Measurements from ENCODE around the gene SLAMF8.

The SLAMF8 gene

DNA sequence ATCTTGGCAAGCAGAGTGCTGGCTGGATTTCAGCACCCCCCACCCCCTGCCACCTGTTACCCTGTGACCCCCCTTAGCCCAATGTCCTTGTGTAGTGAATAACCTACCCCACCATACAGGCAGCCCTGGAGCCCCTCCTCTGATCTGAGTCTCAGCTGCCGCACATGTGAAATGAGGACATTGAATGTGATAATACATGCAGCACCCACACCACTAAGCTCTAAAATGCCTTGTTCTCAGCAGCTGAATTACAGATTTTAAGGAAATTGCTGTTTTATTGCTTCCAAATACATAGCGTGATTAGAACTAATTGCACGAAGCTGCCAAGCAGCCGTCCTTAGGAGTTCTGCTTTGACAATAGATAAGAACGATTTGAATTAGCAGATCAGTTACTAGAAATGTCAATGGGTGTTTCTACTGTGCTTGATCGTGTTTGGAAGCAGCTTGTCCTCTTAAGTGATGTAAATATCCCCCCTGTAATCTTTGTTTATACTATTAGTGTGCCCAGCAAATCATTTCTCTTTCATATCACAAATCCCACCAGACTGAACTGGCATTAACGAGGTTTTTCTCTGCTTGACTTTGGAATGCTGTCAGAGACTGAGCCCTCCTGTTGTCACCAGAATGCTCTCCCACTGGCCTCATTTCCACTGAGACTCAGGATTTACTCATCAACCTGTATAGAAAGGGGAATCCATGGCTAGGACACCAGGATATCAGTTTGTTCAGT, 4.9 kb downstream of the SLAMF8 start:
- no peak for DNase-seq (ENCODE audit: low spot score)
- H3K27ac ChIP-seq = no peak overlapping the region
- CTCF ChIA-PET = interaction anchor here (0.5 to 1.6 kb wide), 2 partner anchors 33 to 173 kb away, joined by 5 to 6 read pairs; no protein-coding TSS in a partner anchor
- POLR2A ChIA-PET (ENCODE audit: low non-redundant PET) = no interaction called here
- TF ChIP-seq, protein P1, sequence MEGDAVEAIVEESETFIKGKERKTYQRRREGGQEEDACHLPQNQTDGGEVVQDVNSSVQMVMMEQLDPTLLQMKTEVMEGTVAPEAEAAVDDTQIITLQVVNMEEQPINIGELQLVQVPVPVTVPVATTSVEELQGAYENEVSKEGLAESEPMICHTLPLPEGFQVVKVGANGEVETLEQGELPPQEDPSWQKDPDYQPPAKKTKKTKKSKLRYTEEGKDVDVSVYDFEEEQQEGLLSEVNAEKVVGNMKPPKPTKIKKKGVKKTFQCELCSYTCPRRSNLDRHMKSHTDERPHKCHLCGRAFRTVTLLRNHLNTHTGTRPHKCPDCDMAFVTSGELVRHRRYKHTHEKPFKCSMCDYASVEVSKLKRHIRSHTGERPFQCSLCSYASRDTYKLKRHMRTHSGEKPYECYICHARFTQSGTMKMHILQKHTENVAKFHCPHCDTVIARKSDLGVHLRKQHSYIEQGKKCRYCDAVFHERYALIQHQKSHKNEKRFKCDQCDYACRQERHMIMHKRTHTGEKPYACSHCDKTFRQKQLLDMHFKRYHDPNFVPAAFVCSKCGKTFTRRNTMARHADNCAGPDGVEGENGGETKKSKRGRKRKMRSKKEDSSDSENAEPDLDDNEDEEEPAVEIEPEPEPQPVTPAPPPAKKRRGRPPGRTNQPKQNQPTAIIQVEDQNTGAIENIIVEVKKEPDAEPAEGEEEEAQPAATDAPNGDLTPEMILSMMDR (conservative IDR thresholded peaks at IDR 0.05; ENCODE audit: low read depth) = no peak

DNA sequence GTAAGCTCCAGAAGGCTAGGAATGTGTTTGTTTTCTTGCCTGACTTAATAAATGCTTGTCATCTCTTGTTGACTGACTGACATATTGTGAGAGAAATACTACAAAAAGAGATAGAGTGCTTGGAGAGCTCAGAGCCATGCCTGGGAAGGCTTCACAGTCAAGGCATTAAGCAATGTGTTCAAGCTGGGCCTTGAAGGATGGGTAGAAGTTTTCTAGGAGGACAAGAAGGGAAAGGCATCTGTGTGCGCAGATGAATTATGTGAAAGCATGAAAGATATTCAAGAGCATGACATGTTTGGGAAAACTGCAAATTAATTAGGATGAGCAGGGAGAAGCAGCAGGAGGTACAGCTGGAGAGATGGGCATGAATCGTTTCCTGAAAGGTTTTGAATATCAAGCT, 5.6 kb downstream of the SLAMF8 start:
- ChIA-PET POLR2A (ENCODE audit: low non-redundant PET) (no interaction called here), CTCF (interaction anchor here (0.5 to 1.6 kb wide), 2 partner anchors 33 to 172 kb away, joined by 5 to 6 read pairs; no protein-coding TSS in a partner anchor)
- H3K27ac ChIP-seq = no peak overlapping the region
- DNase-seq (ENCODE audit: low spot score) = no peak
- TF ChIP-seq, protein P1 (conservative IDR thresholded peaks at IDR 0.05; ENCODE audit: low read depth) = no peak

DNA sequence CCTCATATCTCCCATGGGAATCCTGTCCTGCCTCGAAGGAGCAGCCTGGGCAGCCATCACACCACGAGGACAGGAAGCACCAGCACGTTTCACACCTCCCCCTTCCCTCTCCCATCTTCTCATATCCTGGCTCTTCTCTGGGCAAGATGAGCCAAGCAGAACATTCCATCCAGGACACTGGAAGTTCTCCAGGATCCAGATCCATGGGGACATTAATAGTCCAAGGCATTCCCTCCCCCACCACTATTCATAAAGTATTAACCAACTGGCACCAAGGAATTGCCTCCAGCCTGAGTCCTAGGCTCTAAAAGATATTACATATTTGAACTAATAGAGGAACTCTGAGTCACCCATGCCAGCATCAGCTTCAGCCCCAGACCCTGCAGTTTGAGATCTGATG, 8.7 kb downstream of the SLAMF8 start:
- ChIA-PET CTCF (interaction anchor here (0.6 kb wide), 1 partner anchor 54 kb away, joined by 3 read pairs; no protein-coding TSS in a partner anchor), POLR2A (ENCODE audit: low non-redundant PET) (no interaction called here)
- TF ChIP-seq, protein P1 (conservative IDR thresholded peaks at IDR 0.05; ENCODE audit: low read depth) = no peak
- no peak overlapping the region for H3K27ac ChIP-seq
- no peak for DNase-seq (ENCODE audit: low spot score)

DNA sequence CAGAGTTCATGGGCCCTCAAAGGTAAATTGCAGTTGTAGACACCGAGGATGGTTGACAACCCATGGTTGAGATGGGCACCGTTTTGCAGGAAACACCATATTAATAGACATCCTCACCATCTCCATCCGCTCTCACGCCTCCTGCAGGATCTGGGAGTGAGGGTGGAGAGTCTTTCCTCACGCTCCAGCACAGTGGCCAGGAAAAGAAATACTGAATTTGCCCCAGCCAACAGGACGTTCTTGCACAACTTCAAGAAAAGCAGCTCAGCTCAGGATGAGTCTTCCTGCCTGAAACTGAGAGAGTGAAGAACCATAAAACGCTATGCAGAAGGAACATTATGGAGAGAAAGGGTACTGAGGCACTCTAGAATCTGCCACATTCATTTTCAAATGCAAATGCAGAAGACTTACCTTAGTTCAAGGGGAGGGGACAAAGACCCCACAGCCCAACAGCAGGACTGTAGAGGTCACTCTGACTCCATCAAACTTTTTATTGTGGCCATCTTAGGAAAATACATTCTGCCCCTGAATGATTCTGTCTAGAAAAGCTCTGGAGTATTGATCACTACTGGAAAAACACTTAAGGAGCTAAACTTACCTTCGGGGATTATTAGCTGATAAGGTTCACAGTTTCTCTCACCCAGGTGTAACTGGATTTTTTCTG, 9.3 kb downstream of the SLAMF8 start:
- ChIA-PET POLR2A (ENCODE audit: low non-redundant PET) (no interaction called here), CTCF (interaction anchor here (0.6 kb wide), 2 partner anchors 54 to 56 kb away, joined by 3 to 4 read pairs; no protein-coding TSS in a partner anchor)
- no peak for DNase-seq (ENCODE audit: low spot score)
- TF ChIP-seq, protein P1 (conservative IDR thresholded peaks at IDR 0.05; ENCODE audit: low read depth) = no peak
- H3K27ac ChIP-seq = no peak overlapping the region

DNA sequence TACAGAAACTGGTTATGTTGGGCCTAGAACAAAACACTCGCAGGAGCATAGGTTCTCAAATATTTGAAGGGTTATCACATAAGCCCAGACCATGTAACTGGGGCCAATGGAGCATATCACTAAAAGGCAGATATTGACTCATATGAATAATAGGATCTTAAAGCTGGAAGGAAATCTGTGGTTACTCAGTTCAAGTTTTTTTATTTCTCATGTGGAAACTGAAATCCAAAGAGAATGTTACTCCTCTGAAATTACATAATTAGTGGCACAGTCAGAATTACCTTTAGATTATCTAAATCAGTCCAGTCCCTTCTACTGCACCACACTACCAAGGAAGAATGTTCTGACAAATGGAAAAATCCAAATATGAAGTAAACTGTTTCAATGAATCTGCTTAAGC, 12.0 kb downstream of the SLAMF8 start:
- H3K27ac ChIP-seq = no peak overlapping the region
- DNase-seq (ENCODE audit: low spot score) = no peak
- TF ChIP-seq, protein P1 (conservative IDR thresholded peaks at IDR 0.05; ENCODE audit: low read depth) = no peak
- ChIA-PET POLR2A (ENCODE audit: low non-redundant PET) (no interaction called here), CTCF (interaction anchor here (1.4 kb wide), 1 partner anchor 13 kb away, joined by 3 read pairs; no protein-coding TSS in a partner anchor)

DNA sequence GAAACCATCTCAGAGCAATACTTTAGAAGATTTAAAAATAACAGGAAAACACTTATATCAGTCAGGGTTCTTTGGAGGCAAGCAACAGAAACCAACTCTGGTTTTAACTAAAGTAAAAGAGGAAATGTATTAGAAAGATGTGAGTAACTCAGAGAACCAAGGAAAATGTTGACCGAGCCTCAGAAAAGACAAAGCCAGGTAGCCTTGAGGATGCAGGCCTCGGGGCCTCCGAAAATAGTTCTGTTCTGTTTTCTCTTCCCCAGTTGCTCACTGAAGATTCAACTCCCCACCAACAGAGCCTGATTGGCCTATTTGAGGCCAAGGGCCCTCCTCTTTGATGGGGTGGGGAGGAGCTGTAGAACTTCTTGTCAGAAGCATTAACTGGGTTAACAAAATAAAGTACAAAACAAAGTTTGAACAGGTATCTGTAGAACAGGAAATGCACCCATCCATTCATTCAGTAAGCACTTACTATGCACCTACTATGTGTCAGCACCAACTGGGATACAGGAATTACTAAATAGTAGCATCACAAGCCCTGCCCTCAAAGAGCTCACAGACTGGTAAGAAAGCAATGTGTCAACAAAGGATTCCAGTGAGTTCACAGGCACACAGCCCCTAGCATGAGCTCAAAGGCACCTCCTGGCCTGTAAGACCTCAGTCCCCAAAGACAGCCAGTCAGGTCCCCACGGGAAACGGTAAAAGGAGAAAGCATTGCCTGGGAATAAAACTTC, 12.6 kb downstream of the SLAMF8 start:
- CTCF ChIA-PET = interaction anchor here (0.6 to 1.4 kb wide), 2 partner anchors 12 to 25 kb away, joined by 3 read pairs; no protein-coding TSS in a partner anchor
- POLR2A ChIA-PET (ENCODE audit: low non-redundant PET) = no interaction called here
- TF ChIP-seq, protein P1 (conservative IDR thresholded peaks at IDR 0.05; ENCODE audit: low read depth) = no peak
- H3K27ac ChIP-seq = no peak overlapping the region
- no peak for DNase-seq (ENCODE audit: low spot score)

Measured in RWPE1 (cell line).